ENCODE measurements around the gene PPTC7. TPM values are rescaled to one million over a fixed set of nuclear protein-coding genes. Genes with fewer than 3 reads are reported as not detected.

Gene PPTC7
- total RNA-seq, 4 donors from 2014 or later: 20.8 to 49.1 (median 23.4) TPM

- TF ChIP-seq CTCF (IDR thresholded peaks at IDR 0.05): no peak
- DNase-seq (ENCODE audit: low spot score) (no peak), ATAC-seq (ENCODE audit: low FRiP score) (no peak)
Measured at GRCh38 chr12:110556705-110557104, 26.4 kb downstream of the PPTC7 start.

- DNase-seq (ENCODE audit: low spot score): no peak
- no peak for TF ChIP-seq CTCF (IDR thresholded peaks at IDR 0.05)
- ATAC-seq (ENCODE audit: low FRiP score): no peak
Measured at GRCh38 chr12:110555577-110556406, 27.3 kb downstream of the PPTC7 start.

GRCh38 chr12:110554184-110554583, 28.9 kb downstream of the PPTC7 start:
- DNase-seq (ENCODE audit: low spot score) (no peak), ATAC-seq (ENCODE audit: low FRiP score) (no peak)
- TF ChIP-seq CTCF (IDR thresholded peaks at IDR 0.05): no peak

- no peak for DNase-seq (ENCODE audit: low spot score)
- no peak for ATAC-seq (ENCODE audit: low FRiP score)
- TF ChIP-seq CTCF (IDR thresholded peaks at IDR 0.05): no peak
Measured at GRCh38 chr12:110550981-110551380, 32.1 kb downstream of the PPTC7 start.

- DNase-seq (ENCODE audit: low spot score) (no peak), ATAC-seq (ENCODE audit: low FRiP score) (no peak)
- no peak for TF ChIP-seq CTCF (IDR thresholded peaks at IDR 0.05)
Measured at GRCh38 chr12:110549716-110550115, 33.4 kb downstream of the PPTC7 start.

GRCh38 chr12:110548678-110549077, 34.4 kb downstream of the PPTC7 start:
- TF ChIP-seq CTCF (IDR thresholded peaks at IDR 0.05): no peak
- DNase-seq (ENCODE audit: low spot score) (no peak), ATAC-seq (ENCODE audit: low FRiP score) (peak; percentile 39)

- ATAC-seq (ENCODE audit: low FRiP score) (no peak), DNase-seq (ENCODE audit: low spot score) (no peak)
- TF ChIP-seq CTCF (IDR thresholded peaks at IDR 0.05): no peak
Measured at GRCh38 chr12:110547090-110547489, 36.0 kb downstream of the PPTC7 start.
